CD14-positive monocyte (primary cell): ENCODE measurements around the gene TP53I3. TPM values are rescaled to one million over a fixed set of nuclear protein-coding genes. Genes with fewer than 3 reads are reported as not detected.

Source experiments
- DNase-seq, 3 donors: peaks; one replicate each; pipeline ENCODE4 v3.0.0-alpha.2; 2011 to 2022
- H2AFZ ChIP-seq: 2 replicates; pipeline ENCODE4 v1.6.0; 2012; ENCODE audit warnings: mild to moderate bottlenecking, low read depth, low read length, inconsistent platforms; ENCODE audit not compliant: insufficient read depth, poor library complexity, severe bottlenecking
- H3K27ac ChIP-seq, 2 donors: 1 replicate in 1 of 2; 2 replicates in 1 of 2; pipeline ENCODE4 v1.5.1; 2012 to 2013; ENCODE audit warnings: low read length in 2 of 2, control low read depth in 1 of 2, inconsistent platforms in 1 of 2, low read depth in 1 of 2, mild to moderate bottlenecking in 1 of 2
- H3K27me3 ChIP-seq, 2 donors: one replicate each; pipeline versions ENCODE4 v1.6.0 to v1.6.1; 2011 to 2013; ENCODE audit warnings: low read length in 2 of 2; ENCODE audit not compliant: control insufficient read depth in 2 of 2, insufficient read depth in 2 of 2
- H3K36me3 ChIP-seq, 2 donors: replicated peaks in 1 of 2; 1 replicate in 1 of 2; 2 replicates in 1 of 2; pipeline versions ENCODE4 v1.5.1 to v1.6.1; 2012 to 2013; ENCODE audit warnings: low read length in 2 of 2, control low read depth in 1 of 2, inconsistent platforms in 1 of 2, mild to moderate bottlenecking in 1 of 2; ENCODE audit not compliant: insufficient read depth in 2 of 2, control insufficient read depth in 1 of 2
- H3K4me1 ChIP-seq, 2 donors: 1 replicate in 1 of 2; 2 replicates in 1 of 2; pipeline versions ENCODE4 v1.5.1 to v1.6.1; 2012 to 2013; ENCODE audit warnings: low read length in 2 of 2, control low read depth in 1 of 2, inconsistent platforms in 1 of 2, mild to moderate bottlenecking in 1 of 2, moderate library complexity in 1 of 2; ENCODE audit not compliant: insufficient read depth in 2 of 2, control insufficient read depth in 1 of 2
- H3K4me2 ChIP-seq: replicated peaks from 2 replicates; pipeline ENCODE3; 2012; ENCODE audit warnings: low read length, moderate library complexity, mild to moderate bottlenecking; ENCODE audit not compliant: poor library complexity, severe bottlenecking; ENCODE audit errors: extremely low read depth
- H3K4me3 ChIP-seq, 3 experiments: fragments of 200-600 bp in 1 of 3; sonication (generic) in 1 of 3; replicated peaks in 1 of 3; 1 replicate in 2 of 3; 2 replicates in 1 of 3; pipeline ENCODE4 v1.5.1; 2011 to 2013; ENCODE audit warnings: low read length in 3 of 3, mild to moderate bottlenecking in 3 of 3, control low read depth in 2 of 3, low read depth in 2 of 3, inconsistent platforms in 1 of 3, moderate library complexity in 1 of 3
- H3K79me2 ChIP-seq: 2 replicates; pipeline ENCODE4 v1.6.0; 2012; ENCODE audit warnings: mild to moderate bottlenecking, control low read depth, inconsistent platforms, low read length, moderate library complexity; ENCODE audit not compliant: insufficient read depth
- H3K9ac ChIP-seq: 2 replicates; pipeline ENCODE4 v1.6.0; 2017; ENCODE audit warnings: low read length, mild to moderate bottlenecking; ENCODE audit not compliant: insufficient read depth, poor library complexity, severe bottlenecking
- H3K9me3 ChIP-seq, 2 donors: replicated peaks in 1 of 2; 1 replicate in 1 of 2; 2 replicates in 1 of 2; pipeline versions ENCODE4 v1.5.1 to v1.6.1; 2012 to 2013; ENCODE audit warnings: low read length in 2 of 2, control low read depth in 1 of 2; ENCODE audit not compliant: control insufficient read depth in 1 of 2, insufficient read depth in 1 of 2
- H4K20me1 ChIP-seq: 2 replicates; pipeline ENCODE4 v1.6.0; 2012; ENCODE audit warnings: mild to moderate bottlenecking, low read length, control low read depth, moderate library complexity; ENCODE audit not compliant: insufficient read depth
- H3K27ac Mint-ChIP-seq, 7 donors: one replicate each; pipeline ENCODE4 v1.8.0; 2020; ENCODE audit warnings: mild to moderate bottlenecking in 7 of 7, mixed read lengths in 7 of 7, moderate library complexity in 6 of 7, inconsistent platforms in 2 of 7
- H3K27me3 Mint-ChIP-seq, 3 donors: one replicate each; pipeline ENCODE4 v1.8.0; 2021 to 2022; ENCODE audit warnings: low read depth in 3 of 3, mild to moderate bottlenecking in 3 of 3, mixed read lengths in 3 of 3, moderate library complexity in 3 of 3, inconsistent platforms in 1 of 3
- H3K36me3 Mint-ChIP-seq, 2 donors: one replicate each; pipeline ENCODE4 v1.8.0; 2020; ENCODE audit warnings: mixed read lengths in 2 of 2, inconsistent platforms in 1 of 2, mild to moderate bottlenecking in 1 of 2
- H3K4me1 Mint-ChIP-seq: one replicate; pipeline ENCODE4 v1.8.0; 2020; ENCODE audit warnings: mild to moderate bottlenecking, mixed read lengths
- H3K4me3 Mint-ChIP-seq, 2 donors: one replicate each; pipeline ENCODE4 v1.8.0; 2020; ENCODE audit warnings: mild to moderate bottlenecking in 2 of 2, mixed read lengths in 2 of 2, moderate library complexity in 1 of 2
- H3K9me3 Mint-ChIP-seq, 7 donors: one replicate each; pipeline ENCODE4 v1.8.0; 2020 to 2022; ENCODE audit warnings: mixed read lengths in 7 of 7, mild to moderate bottlenecking in 6 of 7, moderate library complexity in 6 of 7, inconsistent platforms in 2 of 7
- CTCF ChIP-seq: fragments of 200-600 bp; IDR thresholded peaks from one replicate; pipeline ENCODE4 v1.8.0; 2022; ENCODE audit warnings: antibody characterized with exemption, mild to moderate bottlenecking
- WGBS: methylation state at CpG from one replicate; pipeline ENCODE4 v1.1.5; 2013; ENCODE audit warnings: missing lambda C conversion rate; ENCODE audit not compliant: insufficient coverage; 5-methylcytosine and 5-hydroxymethylcytosine counted together
- intact Hi-C, 2 donors: fragments of 100-400 bp; cut with micrococcal nuclease; formaldehyde crosslinking; loops; one replicate each; pipeline versions ENCODE4 v1.15.0 to v1.15.1; 2023
- polyA plus RNA-seq, 3 donors: library from polyadenylated mRNA; depleted of rRNA in 1 of 3; unstranded in 2 of 3; stranded (reverse) in 1 of 3; fragments of 300-500 nt in 2 of 3; fragments of >200 nt in 1 of 3; fragmentation: Illumina TruSeq in 2 of 3; gene quantifications; 1 replicate in 2 of 3; 2 replicates in 1 of 3; pipeline ENCODE4 v1.2.3, GENCODE V29; 2012 to 2021

The TP53I3 gene
- polyA plus RNA-seq, 3 donors, result 24.5 to 41.7 (median 34.9) TPM

DNA sequence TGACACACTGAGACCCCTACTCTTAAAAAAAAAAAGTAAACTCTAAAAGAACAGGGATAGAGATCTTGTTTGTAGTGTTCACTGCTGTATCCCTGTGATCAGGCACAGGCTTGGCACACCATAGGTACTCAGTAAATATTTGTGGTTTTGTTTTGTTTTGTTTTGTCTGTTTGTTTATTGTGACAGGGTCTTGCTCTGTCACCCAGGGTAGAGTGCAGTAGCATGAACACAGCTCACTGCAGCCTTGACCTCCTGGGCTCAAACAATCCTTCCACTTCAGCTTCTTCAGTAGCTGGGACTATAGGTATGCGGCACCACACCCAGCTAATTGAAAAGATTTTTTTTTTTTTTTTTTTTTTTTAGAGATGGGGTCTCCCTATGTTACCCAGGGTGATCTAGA lies 31.7 kb downstream of the TP53I3 start:
- peak overlapping the region in 1 of 7 donors; percentile 13 for H3K27ac Mint-ChIP-seq
- H3K9me3 Mint-ChIP-seq, result peaks cover 0 to 5% (median 3%) of the 10 kb centered on the region in 7 donors
- Histone ChIP-seq H3K36me3 (no peaks in the 10 kb centered on the region), H2AFZ (no peak overlapping the region), H3K27ac (no peak overlapping the region), H3K27me3 (peaks cover 11 to 17% of the 10 kb centered on the region in 2 donors), H3K4me1 (peaks cover 13 to 17% of the 10 kb centered on the region in 2 donors), H3K9ac (no peak overlapping the region), H3K4me3 (no peak overlapping the region), H3K79me2 (no peaks in the 10 kb centered on the region), H3K9me3 (no peaks in the 10 kb centered on the region), H4K20me1 (no peaks in the 10 kb centered on the region), H3K4me2 (no peak overlapping the region)
- H3K4me3 Mint-ChIP-seq, result no peak overlapping the region
- intact Hi-C loops, result no loop called here
- TF ChIP-seq CTCF, result no peak
- DNase-seq, result no peak
- H3K36me3 Mint-ChIP-seq, result no peaks in the 10 kb centered on the region
- peaks cover 8% of the 10 kb centered on the region for H3K4me1 Mint-ChIP-seq
- no CpG with 5 or more reads among the region's 1 CpG for WGBS
- H3K27me3 Mint-ChIP-seq, result peaks cover 13 to 22% (median 14%) of the 10 kb centered on the region in 3 donors

DNA sequence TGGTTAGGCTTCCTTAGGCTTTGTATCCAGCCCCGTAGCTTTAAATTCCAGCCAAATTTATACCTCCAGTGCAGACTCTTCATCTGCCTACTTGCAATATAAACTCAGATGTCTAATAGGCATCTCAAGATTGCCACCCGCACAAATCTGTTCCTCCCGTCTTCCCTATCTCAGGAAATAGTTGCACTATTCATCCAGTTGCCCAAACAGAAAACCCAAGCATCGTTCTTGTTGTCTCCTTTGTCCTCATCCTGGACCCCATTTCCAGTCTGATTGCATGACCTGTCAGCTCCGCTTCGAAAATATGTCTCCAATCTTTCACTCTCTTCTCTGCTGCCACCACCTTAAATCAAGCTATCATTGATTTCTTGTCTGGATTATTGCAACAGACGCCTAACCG lies 32.8 kb downstream of the TP53I3 start:
- Mint-ChIP-seq H3K36me3 (no peaks in the 10 kb centered on the region), H3K27me3 (peaks cover 13 to 26% (median 19%) of the 10 kb centered on the region in 3 donors), H3K4me1 (peaks cover 17% of the 10 kb centered on the region), H3K9me3 (peaks cover 0 to 7% (median 3%) of the 10 kb centered on the region in 7 donors), H3K4me3 (no peak overlapping the region), H3K27ac (no peak overlapping the region)
- H3K4me3 ChIP-seq, result no peak overlapping the region
- no peak overlapping the region for H3K9ac ChIP-seq
- no peak overlapping the region for H3K4me2 ChIP-seq
- H3K27ac ChIP-seq, result no peak overlapping the region
- TF ChIP-seq CTCF, result no peak
- intact Hi-C loops, result no loop called here
- H2AFZ ChIP-seq, result no peak overlapping the region
- peaks cover under 1% of the 10 kb centered on the region for H3K79me2 ChIP-seq
- no peak for DNase-seq
- H3K36me3 ChIP-seq, result no peaks in the 10 kb centered on the region
- H3K4me1 ChIP-seq, result peaks cover 19 to 27% of the 10 kb centered on the region in 2 donors
- 83% methylated on average over 6 of the region's 8 CpGs for WGBS
- no peaks in the 10 kb centered on the region for H3K9me3 ChIP-seq
- peaks cover 11 to 21% of the 10 kb centered on the region in 2 donors for H3K27me3 ChIP-seq
- no peaks in the 10 kb centered on the region for H4K20me1 ChIP-seq
